NCI-H748 (cell line): ENCODE results near the gene PROK1.
"Not testable (repeated sequence)": the region's sequence is repeated elsewhere in the genome, so short reads cannot be mapped to it uniquely, and the experiment has no call there.

Source experiments
- DNase-seq: peaks from one replicate; lab custom pipeline; 2025; ENCODE audit not compliant: unreplicated experiment; lab: John Stamatoyannopoulos, UW

The PROK1 gene

DNA sequence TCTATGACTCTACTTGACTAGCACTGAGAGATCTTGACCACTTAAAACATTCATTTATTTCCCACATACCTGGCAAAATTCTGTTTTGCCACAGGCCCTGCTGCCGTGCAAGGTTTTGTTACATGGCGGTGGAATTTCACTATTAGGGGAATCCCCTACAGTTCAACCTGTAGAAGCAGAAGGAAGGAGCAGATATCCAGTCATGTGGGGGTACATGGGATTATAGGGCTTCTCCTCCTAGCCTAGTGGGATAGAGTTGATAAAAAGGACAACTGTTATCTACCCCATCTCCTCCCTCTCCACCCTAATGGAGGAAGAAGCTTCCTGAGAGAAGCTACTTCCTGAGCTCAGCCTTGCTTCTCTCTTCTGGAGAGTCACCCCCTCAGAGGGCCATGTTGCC, 17.7 kb upstream of the PROK1 start:
- no peak for DNase-seq

DNA sequence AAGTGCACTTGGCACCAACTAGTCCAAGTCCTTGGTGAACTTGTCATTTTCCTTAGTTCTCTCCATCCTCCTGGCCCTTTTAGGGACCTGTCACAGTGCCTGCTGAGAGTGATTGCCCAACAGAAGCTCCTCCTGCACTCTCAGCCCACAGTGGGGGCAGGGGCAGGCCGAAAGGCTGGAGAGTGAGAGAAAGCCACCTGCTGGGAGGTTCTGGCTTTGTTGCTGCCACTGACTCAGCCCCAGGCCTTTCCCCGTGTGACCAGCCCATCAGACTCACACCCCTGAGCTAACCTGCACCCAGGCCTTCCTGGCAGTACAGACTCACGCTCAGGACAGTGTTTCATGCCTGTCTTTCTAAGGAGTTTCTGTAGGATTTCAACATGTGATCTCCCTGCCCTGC, 17.1 kb upstream of the PROK1 start:
- DNase-seq = no peak

DNA sequence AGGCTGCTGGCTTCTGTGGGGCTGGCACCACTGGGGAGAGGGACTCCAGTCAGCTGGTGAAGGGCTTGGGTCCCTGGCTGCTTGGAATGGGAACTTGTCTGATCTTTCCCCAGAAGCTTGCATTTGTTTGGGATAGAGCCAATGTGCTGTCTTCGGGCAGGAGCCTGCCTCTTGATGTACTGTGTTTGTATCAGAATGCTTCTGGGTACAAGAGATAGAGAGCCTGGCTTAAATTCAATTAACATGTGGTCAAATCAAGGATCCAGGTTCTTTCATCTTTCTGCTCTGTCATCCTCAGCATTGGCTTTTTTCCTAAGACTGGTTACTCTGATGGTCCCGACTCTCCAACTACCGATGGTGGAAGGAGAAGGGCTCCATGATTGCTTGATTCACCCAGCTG, 16.0 kb upstream of the PROK1 start:
- DNase-seq = no peak

DNA sequence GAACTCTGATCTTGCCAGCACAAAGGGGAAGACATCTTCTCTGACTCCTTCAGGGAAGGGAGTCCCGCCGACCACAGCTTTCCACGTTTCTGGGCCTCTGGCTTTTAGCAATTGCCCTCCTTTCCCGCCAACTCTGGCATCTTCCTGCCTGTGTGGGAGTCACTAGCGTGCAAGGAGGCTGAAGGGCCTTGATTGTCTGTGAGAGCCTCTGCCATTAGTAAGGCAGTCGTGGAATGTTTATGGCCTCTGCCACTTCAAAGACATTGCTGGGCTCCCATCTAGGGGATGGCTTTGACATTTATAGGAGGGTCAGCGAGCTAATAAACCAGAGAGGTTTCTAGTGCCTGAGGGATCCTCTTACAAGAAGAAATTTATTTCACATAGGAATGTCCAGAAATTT, 14.3 kb upstream of the PROK1 start:
- DNase-seq = no peak

DNA sequence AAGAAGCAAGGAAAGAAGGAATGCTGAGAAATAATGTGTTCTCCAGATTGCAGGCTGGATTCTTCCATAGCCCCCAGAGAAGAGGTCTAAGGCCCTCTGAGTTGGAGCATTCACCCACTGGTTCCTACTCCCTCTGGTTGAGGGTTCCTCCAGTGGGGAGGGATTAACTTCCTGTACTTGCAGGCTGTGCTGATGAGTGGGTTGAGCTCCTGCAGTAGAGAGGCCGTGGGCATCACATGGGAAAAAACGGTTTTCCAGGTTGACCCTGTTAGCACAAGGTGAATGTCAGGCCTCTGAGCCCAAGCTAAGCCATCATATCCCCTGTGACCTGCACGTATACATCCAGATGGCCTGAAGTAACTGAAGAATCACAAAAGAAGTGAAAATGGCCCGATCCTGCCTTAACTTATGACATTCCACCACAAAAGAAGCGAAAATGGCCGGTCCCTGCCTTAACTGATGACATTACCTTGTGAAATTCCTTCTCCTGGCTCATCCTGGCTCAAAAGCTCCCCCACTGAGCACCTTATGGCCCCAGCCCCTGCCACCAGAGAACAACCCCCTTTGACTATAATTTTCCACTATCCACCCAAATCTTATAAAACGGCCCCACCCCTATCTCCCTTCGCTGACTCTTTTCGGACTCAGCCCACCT, 13.2 kb upstream of the PROK1 start:
- DNase-seq = not testable (repeated sequence)

DNA sequence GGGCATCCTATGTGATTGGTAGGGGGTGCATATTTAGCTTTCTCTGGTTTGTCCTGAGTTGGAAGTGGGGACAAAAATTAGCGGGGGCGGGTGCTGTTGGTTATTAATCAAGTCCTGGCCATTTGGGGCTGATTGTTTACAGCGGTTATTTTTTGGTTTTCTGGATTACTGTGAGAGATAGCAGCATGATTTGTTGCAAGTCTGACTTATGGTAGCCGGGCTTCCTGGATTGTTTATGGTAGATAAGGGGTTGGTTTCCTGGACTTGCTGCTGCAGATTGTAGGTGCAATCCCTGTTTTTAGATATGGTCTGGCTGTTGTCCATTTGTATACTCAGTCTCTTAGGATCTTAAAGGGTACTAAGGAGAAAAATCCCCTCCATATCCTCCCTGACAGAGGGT, 12.1 kb upstream of the PROK1 start:
- DNase-seq = no peak

DNA sequence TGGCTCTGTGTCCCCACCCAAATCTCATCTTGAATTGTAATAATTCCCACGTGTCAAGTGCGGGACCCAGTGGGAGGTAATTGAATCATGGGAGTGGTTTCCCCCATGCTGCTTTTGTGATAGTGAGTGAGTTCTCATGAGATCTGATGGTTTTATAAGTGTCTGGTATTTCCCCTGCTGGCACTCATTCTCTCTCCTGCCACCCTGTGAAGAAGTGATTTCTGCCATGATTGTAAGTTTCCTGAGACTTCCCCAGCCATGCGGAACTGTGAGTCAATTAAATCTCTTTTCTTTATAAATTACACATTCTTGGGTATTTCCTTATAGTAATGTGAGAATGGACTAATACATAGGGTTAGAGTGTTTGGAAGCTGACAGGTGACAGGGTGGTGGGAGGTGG, 11.1 kb upstream of the PROK1 start:
- not testable (repeated sequence) for DNase-seq

DNA sequence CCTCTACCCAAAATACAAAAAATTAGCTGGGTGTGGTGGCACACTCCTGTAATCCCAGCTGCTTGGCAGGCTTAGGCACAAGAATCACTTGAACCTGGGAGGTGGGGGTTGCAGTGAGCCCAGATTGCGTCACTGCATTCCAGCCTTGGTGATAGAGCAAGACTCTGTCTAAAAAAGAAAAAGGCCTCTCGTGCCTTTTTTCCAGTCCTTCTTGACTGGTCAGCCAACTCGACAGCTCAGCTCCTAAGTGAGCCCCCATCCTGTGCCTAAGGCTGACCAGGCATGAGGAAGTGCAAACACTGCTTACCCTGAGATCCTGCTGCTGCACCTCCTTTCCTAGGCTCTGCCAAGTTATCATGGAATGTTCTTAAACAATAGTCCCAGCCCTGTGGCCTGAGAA, 10.1 kb upstream of the PROK1 start:
- DNase-seq = no peak

DNA sequence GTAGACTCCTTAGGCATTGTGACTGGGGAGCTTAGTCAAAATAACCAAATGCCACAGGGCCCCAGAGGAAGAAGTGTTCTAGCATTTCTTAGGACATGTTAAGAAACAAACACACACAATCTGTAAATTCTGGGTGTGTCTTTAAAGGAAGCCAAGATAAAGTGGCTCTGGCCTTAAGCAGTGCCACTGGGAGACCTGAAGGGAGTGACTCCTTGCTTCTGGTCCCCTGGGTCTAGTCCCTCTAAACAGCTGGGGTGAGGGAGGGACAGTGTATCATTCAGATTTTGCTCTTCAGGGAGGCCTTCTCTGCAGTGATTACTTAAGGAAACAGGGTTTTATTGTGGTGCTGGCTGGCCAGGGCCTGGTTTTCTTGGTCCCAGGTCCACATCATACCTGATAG, 9.1 kb upstream of the PROK1 start:
- DNase-seq = no peak

DNA sequence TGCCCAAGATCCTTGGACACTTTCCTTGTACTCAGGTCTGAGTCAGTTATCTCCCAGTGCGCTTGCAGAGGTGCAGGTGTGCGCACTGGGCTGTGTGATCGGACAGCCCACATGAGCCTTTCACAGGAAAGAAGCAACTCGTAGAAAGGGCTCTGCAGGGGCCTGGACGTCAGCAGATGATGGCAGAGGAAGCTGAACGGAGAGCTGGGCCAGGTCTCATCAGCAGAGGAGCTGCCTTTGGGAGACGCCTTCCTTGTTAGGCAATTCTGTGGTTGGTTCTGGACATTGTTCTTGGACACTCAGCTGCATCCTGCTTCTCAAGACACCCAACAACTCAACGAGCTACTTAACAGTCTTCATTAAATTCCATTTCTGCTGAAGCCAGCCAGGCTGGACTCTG, 7.5 kb upstream of the PROK1 start:
- no peak for DNase-seq

DNA sequence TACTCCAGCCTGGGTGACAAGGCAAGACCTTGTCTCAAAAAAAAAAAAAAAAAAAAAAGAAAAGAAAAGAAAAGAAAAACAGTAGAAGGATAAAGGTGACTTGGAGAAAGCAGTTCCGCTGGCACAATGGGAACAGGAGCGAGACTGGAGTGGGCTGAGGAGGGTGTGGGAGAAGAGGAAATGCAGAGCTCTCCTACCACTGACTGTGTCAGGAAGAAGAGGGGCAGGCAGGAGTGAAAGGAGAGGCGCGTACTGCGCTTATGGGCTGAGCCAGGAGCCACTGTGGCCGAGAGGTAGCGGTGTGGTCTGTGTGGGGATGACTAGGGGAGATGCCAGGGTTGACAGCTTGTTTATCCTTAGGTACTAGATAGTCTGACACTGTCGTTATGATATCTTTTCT, 6.4 kb upstream of the PROK1 start:
- DNase-seq = no peak

DNA sequence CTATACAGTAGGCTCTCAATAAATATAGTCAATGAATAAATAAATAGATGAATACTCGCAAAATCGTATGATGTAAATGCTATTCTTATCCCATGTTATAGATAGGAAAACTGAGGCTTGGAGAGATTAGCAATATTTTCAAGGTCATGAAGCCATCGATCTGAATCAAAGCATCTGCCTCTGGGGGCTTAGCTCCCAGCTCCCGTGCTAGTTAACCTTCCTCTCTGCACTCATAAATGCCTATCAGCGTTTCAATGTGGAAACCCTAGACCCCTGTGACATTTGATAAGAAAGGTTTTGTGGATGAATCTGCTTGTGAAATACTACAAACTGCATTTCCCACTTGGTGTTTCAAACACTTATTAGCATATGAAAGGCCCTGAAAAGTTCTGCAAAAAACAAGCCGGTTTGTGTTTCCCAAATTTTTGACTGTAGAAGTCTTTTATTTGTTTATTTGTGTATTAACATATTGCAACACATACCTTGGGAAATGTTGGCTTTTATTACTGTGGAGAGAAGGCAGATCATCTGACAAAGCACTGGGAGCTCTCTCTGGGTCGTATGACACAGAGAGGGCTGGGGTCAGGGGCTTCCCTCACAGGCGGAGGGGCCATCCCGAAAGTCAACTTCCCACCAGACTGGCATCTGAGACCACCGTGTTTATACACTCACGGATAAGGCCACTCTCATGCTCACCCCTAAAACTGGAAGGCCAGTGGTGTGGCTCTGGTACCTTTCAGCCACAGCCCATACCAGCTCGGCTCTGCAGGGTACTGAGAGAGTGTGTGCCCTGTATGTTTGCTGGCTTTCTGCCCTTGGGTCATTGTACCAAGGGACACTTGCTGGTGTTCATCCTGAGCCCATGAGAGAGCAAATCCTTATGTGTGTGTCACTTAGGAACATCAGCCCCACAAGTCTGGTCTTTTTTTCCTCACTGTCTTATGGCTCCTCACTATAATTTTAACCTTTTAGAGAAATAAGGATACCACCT, 993 bp upstream of the PROK1 start:
- DNase-seq = no peak

DNA sequence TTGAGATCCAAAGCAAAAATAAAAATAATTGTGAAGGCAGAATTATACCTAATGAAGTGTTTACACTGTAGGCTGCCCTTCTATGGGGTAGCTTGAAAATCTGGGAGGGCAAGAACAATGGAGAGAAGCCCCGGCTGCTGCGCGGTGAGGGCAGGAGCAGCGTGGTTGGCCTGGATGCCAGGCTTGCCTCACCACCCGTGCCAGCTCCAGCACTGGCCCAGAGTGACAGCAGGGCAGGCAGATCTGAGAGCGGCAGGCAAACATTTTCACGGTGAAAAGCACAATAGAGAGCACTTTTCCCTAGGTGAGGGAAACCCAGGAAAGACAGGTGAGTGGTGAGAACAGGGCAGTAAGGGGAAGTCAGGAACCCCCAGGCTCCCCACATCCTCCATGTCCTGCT, 1.4 kb downstream of the PROK1 start:
- no peak for DNase-seq

DNA sequence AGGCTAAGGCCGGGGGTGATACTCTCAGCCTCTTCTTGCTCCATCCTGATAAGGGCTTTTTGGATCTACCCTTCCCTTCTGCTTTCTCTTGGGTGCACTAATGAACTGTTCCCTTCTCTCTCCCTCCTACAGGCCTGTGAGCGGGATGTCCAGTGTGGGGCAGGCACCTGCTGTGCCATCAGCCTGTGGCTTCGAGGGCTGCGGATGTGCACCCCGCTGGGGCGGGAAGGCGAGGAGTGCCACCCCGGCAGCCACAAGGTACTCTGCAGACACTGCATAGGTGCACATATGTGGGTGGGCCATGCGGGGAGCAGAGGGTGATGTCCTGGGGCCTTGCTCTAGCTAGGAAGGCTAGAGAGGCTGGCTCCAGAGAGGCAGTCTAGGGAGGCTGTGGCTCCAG, 2.9 kb downstream of the PROK1 start:
- no peak for DNase-seq

DNA sequence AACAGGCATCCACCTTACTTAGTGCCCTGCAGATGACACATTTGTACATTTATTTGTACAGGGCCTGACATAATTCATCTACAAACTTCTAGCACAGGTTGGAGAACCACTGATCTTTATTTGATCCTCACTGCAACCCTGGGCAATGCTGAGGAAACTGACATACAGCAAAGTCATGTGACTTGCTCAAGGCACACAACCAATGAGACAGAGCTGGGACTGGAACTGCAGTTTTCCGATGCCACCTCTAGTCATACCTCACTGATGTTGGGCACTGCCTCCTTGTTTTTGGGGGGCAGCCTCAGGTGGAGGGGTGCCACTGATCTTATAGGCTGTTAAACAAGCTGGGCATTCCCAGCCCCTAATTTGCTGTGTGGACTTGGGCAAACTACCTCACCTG, 3.4 kb downstream of the PROK1 start:
- DNase-seq = no peak

DNA sequence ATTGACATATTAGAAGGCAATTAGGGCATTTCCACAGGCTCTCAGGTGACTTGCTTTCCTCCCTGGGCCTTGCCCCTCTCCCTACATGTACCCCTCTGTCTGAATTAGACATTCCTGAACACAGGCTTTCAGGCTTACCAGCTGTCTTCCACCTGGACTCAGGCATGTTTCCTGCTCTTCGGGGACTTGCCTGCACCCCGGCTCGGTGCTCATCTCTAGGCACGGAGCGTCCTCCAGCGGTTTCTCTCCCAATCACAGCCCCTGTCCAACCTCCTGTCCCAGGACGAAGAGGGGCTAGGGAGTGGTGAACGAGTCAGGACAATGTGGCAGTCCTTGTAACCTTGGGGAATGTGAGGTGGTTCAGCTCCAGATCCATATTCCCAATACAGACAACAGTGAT, 4.2 kb downstream of the PROK1 start:
- no peak for DNase-seq

DNA sequence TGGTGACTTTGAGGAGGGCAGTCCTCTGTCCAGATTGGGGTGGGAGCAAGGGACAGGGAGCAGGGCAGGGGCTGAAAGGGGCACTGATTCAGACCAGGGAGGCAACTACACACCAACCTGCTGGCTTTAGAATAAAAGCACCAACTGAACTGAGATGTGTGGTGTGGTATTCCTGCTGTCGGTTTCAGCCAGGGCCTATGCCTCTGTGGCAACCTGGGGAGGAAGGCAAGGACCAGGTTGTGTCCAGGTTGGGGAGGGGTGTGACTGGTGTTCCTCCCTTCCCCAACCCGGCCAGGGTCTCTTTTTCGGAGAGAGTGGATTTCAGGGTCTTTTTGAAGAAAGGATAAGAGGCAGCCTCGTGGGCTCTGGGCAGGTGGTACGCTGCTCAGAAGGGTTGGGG, 6.3 kb downstream of the PROK1 start:
- no peak for DNase-seq

DNA sequence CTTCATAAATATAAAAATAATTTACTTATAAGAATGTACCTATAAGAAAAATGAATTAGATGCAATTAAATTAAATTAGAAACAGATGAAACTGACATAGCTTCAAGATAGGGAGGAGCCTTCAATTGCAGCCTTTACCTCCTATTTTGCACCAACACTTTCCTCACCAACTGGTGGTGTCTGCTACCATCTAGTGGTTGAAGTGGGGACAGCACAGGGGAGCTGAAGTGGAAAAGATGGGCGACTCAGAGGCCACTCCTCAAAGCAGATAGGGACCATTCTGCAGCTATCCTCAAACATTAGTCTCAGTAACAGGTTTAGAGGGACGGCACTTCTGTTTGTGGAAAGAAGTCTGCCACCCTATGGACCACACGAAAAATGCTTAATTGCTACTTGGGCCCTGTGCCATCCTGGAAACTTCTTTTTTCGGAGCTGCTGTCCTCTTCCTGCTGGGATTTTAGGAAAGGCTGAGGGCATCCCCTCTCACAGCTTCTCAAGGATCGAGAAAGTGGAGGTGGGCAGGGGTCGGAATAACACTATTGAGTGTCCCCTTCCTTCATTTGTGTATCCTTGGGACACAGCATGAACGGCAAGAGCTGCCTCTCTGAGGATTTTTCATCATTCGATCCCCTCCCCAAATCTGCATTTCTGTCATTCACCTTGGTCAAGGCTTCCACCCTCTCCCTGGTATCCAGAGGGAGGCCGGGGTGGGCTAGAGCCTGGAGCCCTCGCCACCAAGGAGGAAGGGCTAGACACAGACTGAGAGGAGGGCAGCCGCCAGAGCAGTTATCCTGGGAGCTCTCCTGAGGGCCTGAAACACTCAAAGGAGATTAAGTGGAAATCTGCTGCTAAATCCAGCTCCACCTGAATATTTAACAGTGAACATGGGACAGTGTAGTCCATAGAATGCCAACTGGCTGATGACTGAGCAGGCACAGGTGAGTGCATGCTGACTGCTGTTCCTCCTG, 9.6 kb downstream of the PROK1 start:
- DNase-seq = peak; percentile 75

DNA sequence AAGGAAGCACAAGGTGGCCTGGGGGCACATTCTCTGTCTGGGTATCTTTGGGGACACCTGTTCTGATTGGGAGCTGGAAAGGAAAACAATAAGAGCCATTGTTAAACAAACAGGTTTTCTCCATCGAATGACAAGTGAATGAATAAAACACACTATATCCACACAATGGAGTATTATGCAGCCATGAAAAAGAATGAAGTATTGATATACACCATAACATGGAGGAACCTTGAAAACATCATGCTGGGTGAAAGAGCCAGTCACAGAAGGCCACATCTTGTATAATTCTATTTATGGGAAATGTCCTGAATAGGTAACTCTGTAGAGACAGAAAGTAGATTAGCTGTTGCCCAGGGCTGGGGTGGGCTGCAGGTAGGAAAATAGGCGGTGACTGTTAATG, 11.1 kb downstream of the PROK1 start:
- no peak for DNase-seq

DNA sequence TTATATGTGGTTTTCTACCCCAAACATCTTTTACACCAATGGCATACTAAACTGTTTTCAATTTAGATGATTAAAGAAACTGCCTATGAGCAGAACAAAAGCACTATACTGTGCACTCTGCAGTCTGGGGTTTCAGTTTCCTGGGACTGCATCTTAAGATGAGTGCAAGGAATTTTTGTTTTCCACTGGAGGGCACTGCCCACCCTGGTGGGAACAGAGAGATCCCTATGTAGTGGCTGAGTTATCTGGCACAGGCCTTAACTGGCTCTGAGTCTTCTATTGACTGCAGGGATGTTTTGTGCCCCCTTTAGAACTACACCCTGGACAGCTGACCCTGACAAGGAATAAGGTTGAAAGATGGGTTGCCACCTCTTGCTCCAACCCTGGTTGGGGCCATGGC, 12.0 kb downstream of the PROK1 start:
- no peak for DNase-seq

DNA sequence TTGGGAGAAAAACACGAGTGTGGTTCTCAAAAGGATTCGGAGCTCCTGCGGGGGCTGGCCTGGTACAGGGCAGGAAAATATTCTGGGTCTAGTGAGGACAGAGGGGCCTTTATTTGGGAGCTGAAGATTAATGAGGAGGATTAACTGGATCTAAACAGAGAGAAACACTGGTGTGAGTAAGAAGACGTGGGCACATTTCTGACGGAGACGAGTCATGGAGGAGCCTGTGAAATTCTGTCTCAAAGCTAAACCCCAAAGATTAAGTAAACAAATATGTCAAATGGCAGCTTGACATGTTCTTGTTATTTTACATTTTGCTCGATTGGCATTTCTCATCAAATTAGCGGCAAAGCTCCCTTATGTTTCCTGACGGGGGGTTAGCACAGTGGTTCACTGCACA, 12.8 kb downstream of the PROK1 start:
- DNase-seq = no peak
